Measurements from ENCODE around the gene TFEB. TPM values are rescaled to one million over a fixed set of nuclear protein-coding genes. Genes with fewer than 3 reads are reported as not detected.

The TFEB gene
- total RNA-seq, 3 donors from 2014 or later (not counting 1 experiment from before 2014, with no cell fraction given): 56.0 to 66.7 (median 66.2) TPM

DNA sequence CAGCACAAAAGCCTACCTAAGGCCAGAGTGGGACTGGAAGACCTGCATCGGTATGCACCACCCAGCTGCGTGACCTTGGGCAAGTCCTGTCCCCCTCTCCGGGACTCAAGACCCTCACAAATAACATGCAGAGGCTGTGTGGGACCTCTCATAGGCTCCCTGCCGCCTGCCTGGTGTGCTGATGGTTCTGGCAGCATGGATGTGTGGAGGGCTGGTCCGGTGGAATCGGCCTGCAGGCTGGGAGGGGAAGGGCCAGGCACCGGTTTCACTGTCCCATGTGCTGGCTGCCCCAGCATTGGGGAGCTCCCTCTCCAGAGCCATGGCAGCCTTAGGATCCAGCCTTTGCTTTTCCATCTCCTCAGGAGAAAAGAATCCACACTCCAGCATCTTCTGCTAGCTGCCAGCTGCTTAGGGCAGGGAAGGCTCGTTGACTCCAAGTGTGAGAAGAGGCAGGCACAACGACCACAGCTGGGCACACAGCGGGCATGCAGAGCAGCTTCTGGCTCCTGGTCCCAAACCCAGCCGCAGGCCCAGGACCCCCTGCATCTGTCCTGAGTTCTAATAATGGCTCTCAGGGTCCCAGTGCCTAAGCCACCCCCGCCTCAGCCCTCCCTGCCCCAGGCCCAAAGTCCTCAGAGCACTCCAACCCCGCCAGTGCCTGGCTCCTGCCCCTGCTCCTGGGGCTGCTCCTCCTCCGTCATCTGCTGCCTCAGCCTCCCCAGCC, 32.5 kb downstream of the TFEB start:
- Mint-ChIP-seq H3K4me3 (no peak overlapping the region), H3K27ac (no peak overlapping the region), H3K4me1 (peaks cover 63 to 79% of the 10 kb centered on the region in 2 donors), H3K36me3 (no peaks in the 10 kb centered on the region), H3K27me3 (ENCODE audit: low read depth in 2 of 2) (no peaks in the 10 kb centered on the region), H3K9me3 (no peaks in the 10 kb centered on the region)
- no peaks in the 10 kb centered on the region for H3K9me3 ChIP-seq (ENCODE audit: control insufficient read depth, insufficient read depth, low read length)
- no peak overlapping the region for H3K4me3 ChIP-seq (ENCODE audit: low read length)
- DNase-seq (no peak), ATAC-seq (no peak)
- H3K27ac ChIP-seq (ENCODE audit: low read length): no peak overlapping the region
- intact Hi-C loops (cut with micrococcal nuclease): loop anchor here (10.0 kb wide), 1 partner anchor 462 kb away; no protein-coding TSS in a partner anchor
- no peaks in the 10 kb centered on the region for H3K27me3 ChIP-seq (ENCODE audit: control insufficient read depth, insufficient read depth, low read length)
- H3K36me3 ChIP-seq (ENCODE audit: control insufficient read depth, insufficient read depth, low read length): no peaks in the 10 kb centered on the region
- TF ChIP-seq, protein P1, sequence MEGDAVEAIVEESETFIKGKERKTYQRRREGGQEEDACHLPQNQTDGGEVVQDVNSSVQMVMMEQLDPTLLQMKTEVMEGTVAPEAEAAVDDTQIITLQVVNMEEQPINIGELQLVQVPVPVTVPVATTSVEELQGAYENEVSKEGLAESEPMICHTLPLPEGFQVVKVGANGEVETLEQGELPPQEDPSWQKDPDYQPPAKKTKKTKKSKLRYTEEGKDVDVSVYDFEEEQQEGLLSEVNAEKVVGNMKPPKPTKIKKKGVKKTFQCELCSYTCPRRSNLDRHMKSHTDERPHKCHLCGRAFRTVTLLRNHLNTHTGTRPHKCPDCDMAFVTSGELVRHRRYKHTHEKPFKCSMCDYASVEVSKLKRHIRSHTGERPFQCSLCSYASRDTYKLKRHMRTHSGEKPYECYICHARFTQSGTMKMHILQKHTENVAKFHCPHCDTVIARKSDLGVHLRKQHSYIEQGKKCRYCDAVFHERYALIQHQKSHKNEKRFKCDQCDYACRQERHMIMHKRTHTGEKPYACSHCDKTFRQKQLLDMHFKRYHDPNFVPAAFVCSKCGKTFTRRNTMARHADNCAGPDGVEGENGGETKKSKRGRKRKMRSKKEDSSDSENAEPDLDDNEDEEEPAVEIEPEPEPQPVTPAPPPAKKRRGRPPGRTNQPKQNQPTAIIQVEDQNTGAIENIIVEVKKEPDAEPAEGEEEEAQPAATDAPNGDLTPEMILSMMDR (IDR thresholded peaks at IDR 0.05): no peak
- H3K4me1 ChIP-seq (ENCODE audit: control insufficient read depth, insufficient read depth, low read length): peaks cover 61% of the 10 kb centered on the region
- 96% methylated on average over 14 of the region's 14 CpGs for WGBS (ENCODE audit: insufficient coverage)

- intact Hi-C loops (cut with micrococcal nuclease): loop anchor here (10.0 kb wide), 1 partner anchor 463 kb away; no protein-coding TSS in a partner anchor
- TF ChIP-seq, protein P1 (IDR thresholded peaks at IDR 0.05): no peak
- Histone ChIP-seq H3K9me3 (ENCODE audit: control insufficient read depth, insufficient read depth, low read length) (no peaks in the 10 kb centered on the region), H3K27ac (ENCODE audit: low read length) (no peak overlapping the region), H3K27me3 (ENCODE audit: control insufficient read depth, insufficient read depth, low read length) (no peaks in the 10 kb centered on the region), H3K36me3 (ENCODE audit: control insufficient read depth, insufficient read depth, low read length) (no peaks in the 10 kb centered on the region), H3K4me3 (ENCODE audit: low read length) (no peak overlapping the region), H3K4me1 (ENCODE audit: control insufficient read depth, insufficient read depth, low read length) (peaks cover 54% of the 10 kb centered on the region)
- Mint-ChIP-seq H3K4me3 (no peak overlapping the region), H3K9me3 (no peaks in the 10 kb centered on the region), H3K27ac (no peak overlapping the region), H3K4me1 (peaks cover 56 to 72% of the 10 kb centered on the region in 2 donors), H3K36me3 (no peaks in the 10 kb centered on the region), H3K27me3 (ENCODE audit: low read depth in 2 of 2) (no peaks in the 10 kb centered on the region)
- DNase-seq (no peak), ATAC-seq (no peak)
- 95% methylated on average over 10 of the region's 10 CpGs for WGBS (ENCODE audit: insufficient coverage)
Measured at GRCh38 chr6:41702089-41702745, 33.2 kb downstream of the TFEB start.

GRCh38 chr6:41700463-41701347, 34.7 kb downstream of the TFEB start:
- no peaks in the 10 kb centered on the region for H3K36me3 ChIP-seq (ENCODE audit: control insufficient read depth, insufficient read depth, low read length)
- no peak for ATAC-seq
- no peak for DNase-seq
- Mint-ChIP-seq H3K27me3 (ENCODE audit: low read depth in 2 of 2) (no peaks in the 10 kb centered on the region), H3K36me3 (no peaks in the 10 kb centered on the region), H3K27ac (peak overlapping the region; percentile 41 to 82), H3K4me3 (no peak overlapping the region), H3K4me1 (peaks cover 46 to 62% of the 10 kb centered on the region in 2 donors), H3K9me3 (no peaks in the 10 kb centered on the region)
- H3K4me3 ChIP-seq (ENCODE audit: low read length): no peak overlapping the region
- H3K9me3 ChIP-seq (ENCODE audit: control insufficient read depth, insufficient read depth, low read length): no peaks in the 10 kb centered on the region
- WGBS (ENCODE audit: insufficient coverage): 94% methylated on average over 19 of the region's 20 CpGs
- TF ChIP-seq, protein P1 (IDR thresholded peaks at IDR 0.05): no peak
- no peak overlapping the region for H3K27ac ChIP-seq (ENCODE audit: low read length)
- intact Hi-C loops (cut with micrococcal nuclease): loop anchor here (10.0 kb wide), 1 partner anchor 464 kb away; no protein-coding TSS in a partner anchor
- H3K4me1 ChIP-seq (ENCODE audit: control insufficient read depth, insufficient read depth, low read length): peaks cover 39% of the 10 kb centered on the region
- H3K27me3 ChIP-seq (ENCODE audit: control insufficient read depth, insufficient read depth, low read length): no peaks in the 10 kb centered on the region

All from natural killer cell (primary cell).